ENCODE data around the gene TMA7.

The TMA7 gene

DNA sequence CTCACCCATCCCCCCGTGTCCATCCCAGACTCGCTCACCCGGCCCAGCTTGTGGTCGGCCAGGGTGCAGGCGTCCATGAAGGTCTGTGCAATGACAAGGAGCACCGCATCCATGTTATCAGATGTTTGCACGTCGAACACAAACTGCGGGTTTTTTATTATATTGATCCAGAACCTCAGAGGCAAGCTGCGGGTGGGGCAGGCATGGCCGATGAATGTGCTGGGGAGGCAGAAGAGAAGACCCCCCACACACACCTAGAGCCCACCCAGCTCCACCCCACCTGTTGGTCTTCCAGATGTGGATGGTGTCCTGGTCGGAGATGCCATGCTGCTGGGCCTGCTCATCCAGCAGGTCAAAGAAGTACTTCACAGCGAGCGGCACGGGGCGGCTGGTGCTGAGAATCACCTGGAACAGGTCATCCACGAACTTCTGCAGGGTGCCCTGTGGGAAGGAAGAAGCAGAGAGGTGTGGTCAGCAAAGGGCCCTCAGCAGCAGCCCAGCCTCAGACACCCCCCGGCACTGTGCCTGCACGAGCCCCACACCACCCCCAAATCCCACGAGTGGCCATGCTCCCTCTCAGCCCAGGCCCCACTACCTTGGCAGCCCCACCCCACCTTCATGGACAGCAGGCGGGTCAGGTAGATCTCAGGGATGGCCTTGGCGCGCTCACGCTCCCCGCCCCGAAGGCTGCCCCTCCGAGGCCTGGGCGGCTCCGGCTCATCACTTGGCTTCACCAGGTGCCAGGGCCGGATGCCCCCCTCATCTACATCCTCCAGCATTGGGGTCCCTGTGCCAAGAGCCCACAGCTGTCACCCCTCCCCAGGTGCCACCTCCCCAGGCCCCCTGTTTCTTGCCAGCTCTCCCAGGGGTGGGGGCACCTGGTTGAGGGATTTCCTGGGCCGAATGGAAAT is 30.5 kb upstream of the TMA7 start:
- TF ChIP-seq, protein P1, sequence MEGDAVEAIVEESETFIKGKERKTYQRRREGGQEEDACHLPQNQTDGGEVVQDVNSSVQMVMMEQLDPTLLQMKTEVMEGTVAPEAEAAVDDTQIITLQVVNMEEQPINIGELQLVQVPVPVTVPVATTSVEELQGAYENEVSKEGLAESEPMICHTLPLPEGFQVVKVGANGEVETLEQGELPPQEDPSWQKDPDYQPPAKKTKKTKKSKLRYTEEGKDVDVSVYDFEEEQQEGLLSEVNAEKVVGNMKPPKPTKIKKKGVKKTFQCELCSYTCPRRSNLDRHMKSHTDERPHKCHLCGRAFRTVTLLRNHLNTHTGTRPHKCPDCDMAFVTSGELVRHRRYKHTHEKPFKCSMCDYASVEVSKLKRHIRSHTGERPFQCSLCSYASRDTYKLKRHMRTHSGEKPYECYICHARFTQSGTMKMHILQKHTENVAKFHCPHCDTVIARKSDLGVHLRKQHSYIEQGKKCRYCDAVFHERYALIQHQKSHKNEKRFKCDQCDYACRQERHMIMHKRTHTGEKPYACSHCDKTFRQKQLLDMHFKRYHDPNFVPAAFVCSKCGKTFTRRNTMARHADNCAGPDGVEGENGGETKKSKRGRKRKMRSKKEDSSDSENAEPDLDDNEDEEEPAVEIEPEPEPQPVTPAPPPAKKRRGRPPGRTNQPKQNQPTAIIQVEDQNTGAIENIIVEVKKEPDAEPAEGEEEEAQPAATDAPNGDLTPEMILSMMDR (IDR thresholded peaks at IDR 0.05; ENCODE audit: extremely low read depth, insufficient read depth, missing control alignments), result no peak
- DNase-seq (ENCODE audit: low spot score), result no peak
- in situ Hi-C loops (cut with MboI; ENCODE audit: low pct_unique_long_range_greater_than_20kb, low sequenced_read_pairs, unreplicated experiment), result no loop called here

DNA sequence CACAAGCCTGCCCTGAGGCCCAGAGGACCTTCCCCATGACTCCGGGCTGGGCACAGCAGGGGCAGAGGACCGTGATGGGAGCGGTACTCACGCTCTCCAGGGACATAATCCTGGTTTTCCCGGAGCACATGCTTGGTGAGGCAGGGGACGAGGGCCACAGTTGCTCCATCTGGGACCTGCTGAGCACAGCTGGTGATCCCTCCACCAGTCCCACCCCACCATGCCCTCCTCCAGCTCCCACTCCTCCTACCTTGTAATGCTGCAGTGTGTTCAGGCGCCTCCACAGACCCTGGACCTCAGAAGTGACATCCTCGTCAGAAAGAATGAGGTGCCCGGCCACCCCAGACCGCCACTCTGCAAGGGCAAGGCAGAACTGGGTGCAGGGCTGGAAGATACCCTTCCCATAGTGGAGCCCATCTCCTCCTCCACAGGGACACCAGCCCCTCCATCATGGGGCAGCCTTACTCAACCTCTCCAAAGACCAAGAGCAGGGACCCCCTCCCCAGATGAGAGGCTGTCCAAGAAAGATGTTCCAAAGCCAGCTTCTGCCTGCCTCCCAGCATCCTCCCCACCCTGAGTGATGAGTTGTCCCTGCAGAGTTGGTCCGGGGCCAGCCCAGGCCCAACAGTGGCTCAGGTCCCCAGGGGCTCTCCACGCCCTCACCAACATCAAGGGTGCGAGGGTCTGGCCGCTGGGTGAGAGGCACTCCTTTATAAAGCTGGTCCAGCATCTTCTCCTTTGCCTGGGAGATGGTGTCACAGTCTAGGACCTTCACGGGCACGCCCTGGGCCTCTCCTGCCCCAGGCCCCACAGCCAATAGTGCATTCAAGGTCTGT is 29.6 kb upstream of the TMA7 start:
- no peak for DNase-seq (ENCODE audit: low spot score)
- TF ChIP-seq, protein P1 (IDR thresholded peaks at IDR 0.05; ENCODE audit: extremely low read depth, insufficient read depth, missing control alignments), result no peak
- in situ Hi-C loops (cut with MboI; ENCODE audit: low pct_unique_long_range_greater_than_20kb, low sequenced_read_pairs, unreplicated experiment), result no loop called here

DNA sequence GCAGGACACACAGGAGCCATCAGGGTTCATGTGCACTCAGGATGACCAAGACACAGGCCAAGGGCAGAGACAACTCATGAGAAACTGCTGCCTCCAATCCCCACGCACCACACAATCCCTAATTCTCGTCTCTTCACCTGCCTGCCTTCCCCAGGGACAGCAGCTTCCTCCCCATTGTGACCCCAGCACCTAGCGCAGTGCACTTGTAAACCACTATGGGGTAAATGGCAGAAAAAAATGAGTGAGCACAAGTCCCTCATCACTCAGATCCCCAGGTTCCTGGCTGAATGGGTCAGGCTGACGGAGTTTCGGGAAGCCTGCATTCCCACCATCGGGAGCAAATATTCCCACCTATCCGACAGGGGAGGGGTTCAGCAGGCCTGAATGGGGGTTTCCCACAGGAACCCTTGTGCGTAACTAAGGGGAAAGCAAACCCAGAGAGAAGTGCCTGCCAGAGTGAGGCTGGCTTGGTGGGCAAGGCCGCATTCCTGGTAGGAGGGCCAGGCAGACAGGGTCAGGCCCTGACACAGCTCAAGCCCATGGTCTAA is 28.9 kb upstream of the TMA7 start:
- no peak for DNase-seq (ENCODE audit: low spot score)
- in situ Hi-C loops (cut with MboI; ENCODE audit: low pct_unique_long_range_greater_than_20kb, low sequenced_read_pairs, unreplicated experiment), result no loop called here
- TF ChIP-seq, protein P1 (IDR thresholded peaks at IDR 0.05; ENCODE audit: extremely low read depth, insufficient read depth, missing control alignments), result no peak

DNA sequence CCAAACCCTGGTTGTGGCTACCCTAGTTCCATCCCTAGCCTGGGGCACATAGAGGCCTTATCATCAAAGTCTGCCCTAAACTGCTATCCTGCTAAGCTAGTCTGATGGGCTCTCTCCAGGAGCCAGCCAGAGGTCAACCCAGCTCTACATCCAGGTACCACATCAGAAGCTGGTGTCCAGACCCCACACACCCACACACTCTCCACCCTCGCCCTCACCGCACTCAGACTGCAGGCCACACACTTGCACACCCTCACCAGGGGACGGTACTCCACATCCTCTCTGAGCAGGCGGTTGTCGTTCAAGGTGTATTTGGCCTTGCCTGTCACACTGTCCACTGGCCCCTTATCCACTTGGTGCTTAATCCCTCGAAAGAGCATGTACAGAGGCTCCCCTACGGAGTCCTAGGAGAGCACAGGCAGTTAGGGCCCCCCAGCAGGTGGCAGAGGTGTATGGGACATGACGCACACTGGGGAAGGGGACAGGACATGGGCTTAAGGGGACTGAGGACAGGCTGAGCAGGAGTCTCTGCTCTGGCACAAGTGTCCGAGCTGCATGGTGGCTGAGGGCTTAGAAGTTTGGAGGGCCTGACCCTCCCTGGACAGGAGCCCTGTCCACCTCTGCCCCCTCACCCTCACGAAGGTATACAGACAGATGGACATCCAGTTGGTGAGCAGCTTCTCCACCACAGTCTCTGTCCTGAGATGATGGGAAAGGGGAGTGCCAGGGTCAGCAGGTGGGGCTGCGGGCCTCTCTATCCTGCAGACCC is 28.3 kb upstream of the TMA7 start:
- no peak for DNase-seq (ENCODE audit: low spot score)
- in situ Hi-C loops (cut with MboI; ENCODE audit: low pct_unique_long_range_greater_than_20kb, low sequenced_read_pairs, unreplicated experiment), result no loop called here
- TF ChIP-seq, protein P1 (IDR thresholded peaks at IDR 0.05; ENCODE audit: extremely low read depth, insufficient read depth, missing control alignments), result no peak

DNA sequence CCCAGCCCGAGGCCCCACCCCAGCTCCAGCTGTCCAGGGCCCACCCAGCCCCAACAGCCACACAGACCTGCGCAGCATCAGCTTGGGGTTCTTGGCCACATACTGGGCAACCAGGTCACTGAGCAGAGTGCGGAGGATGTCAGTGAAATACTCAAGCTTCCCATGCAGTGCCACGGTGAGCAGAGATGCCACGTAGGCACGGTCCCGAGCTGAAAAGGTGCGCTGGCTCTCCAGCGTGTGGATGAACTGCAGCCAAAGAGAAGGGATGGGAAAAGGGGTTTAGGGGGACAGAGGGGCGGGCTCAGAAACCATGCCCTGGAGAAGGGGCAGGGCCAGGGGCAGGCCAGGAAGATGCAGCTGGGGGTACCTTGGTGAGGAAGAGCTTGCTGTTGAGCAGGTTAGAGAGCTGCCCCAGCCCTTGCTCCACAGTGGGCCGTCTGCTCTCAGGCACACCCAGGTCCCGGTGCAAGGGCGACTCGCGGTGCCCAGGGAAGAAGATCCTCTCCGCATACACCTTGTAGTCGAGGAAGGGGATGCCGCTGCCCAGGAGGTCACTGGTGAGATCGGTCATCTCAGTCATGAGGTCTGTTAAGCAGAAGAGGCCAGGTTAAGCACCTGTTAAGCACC is 27.6 kb upstream of the TMA7 start:
- in situ Hi-C loops (cut with MboI; ENCODE audit: low pct_unique_long_range_greater_than_20kb, low sequenced_read_pairs, unreplicated experiment), result no loop called here
- TF ChIP-seq, protein P1 (IDR thresholded peaks at IDR 0.05; ENCODE audit: extremely low read depth, insufficient read depth, missing control alignments), result no peak
- DNase-seq (ENCODE audit: low spot score), result no peak

All from GM13977 (cell line).